Measurements from ENCODE around the gene SAP30L.

SAP30L gene

GRCh38 chr5:154445422-154446194, at the start of gene SAP30L:
Gene SAP30L, plus strand, starts transcription at chr5:154445997. Its CDS starts 608 bp downstream, at chr5:154446605.
- DNase-seq (ENCODE audit: insufficient read length, low spot score): peak; percentile 98
- peak; percentile 86 for FAIRE-seq

- no peak for FAIRE-seq
Measured at GRCh38 chr5:154396128-154396527, 49.7 kb upstream of the SAP30L start.

GRCh38 chr5:154397652-154398406, 48.0 kb upstream of the SAP30L start:
- FAIRE-seq: no peak
- no peak for DNase-seq (ENCODE audit: insufficient read length, low spot score)

More at GRCh38 chr5:154396128-154396527, 49.7 kb upstream of the SAP30L start:
- DNase-seq (ENCODE audit: insufficient read length, low spot score): no peak

- FAIRE-seq (no peak), DNase-seq (ENCODE audit: insufficient read length, low spot score) (no peak)
Measured at GRCh38 chr5:154400678-154401077, 45.1 kb upstream of the SAP30L start.

GRCh38 chr5:154401355-154401754, 44.4 kb upstream of the SAP30L start:
- no peak for FAIRE-seq
- DNase-seq (ENCODE audit: insufficient read length, low spot score): no peak

GRCh38 chr5:154401931-154402330, 43.9 kb upstream of the SAP30L start:
- FAIRE-seq: no peak
- DNase-seq (ENCODE audit: insufficient read length, low spot score): no peak

- DNase-seq (ENCODE audit: insufficient read length, low spot score): no peak
- FAIRE-seq: no peak
Measured at GRCh38 chr5:154402611-154403010, 43.2 kb upstream of the SAP30L start.

GRCh38 chr5:154403234-154403633, 42.6 kb upstream of the SAP30L start:
- FAIRE-seq: no peak

GRCh38 chr5:154403776-154404387, 41.9 kb upstream of the SAP30L start:
- DNase-seq (ENCODE audit: insufficient read length, low spot score) (no peak), FAIRE-seq (no peak)

More at GRCh38 chr5:154403234-154403633, 42.6 kb upstream of the SAP30L start:
- DNase-seq (ENCODE audit: insufficient read length, low spot score): no peak

GRCh38 chr5:154405078-154405792, 40.6 kb upstream of the SAP30L start:
- DNase-seq (ENCODE audit: insufficient read length, low spot score): peak; percentile 86
- FAIRE-seq: peak; percentile 81

GRCh38 chr5:154406231-154406630, 39.6 kb upstream of the SAP30L start:
- FAIRE-seq (no peak), DNase-seq (ENCODE audit: insufficient read length, low spot score) (no peak)

GRCh38 chr5:154406826-154407225, 39.0 kb upstream of the SAP30L start:
- DNase-seq (ENCODE audit: insufficient read length, low spot score) (no peak), FAIRE-seq (no peak)

GRCh38 chr5:154408811-154409210, 37.0 kb upstream of the SAP30L start:
- DNase-seq (ENCODE audit: insufficient read length, low spot score): no peak
- no peak for FAIRE-seq

- DNase-seq (ENCODE audit: insufficient read length, low spot score) (no peak), FAIRE-seq (no peak)
Measured at GRCh38 chr5:154409230-154409840, 36.5 kb upstream of the SAP30L start.

- FAIRE-seq: no peak
- DNase-seq (ENCODE audit: insufficient read length, low spot score): no peak
Measured at GRCh38 chr5:154410008-154410407, 35.8 kb upstream of the SAP30L start.

GRCh38 chr5:154410786-154411185, 35.0 kb upstream of the SAP30L start:
- DNase-seq (ENCODE audit: insufficient read length, low spot score): no peak
- FAIRE-seq: no peak

- no peak for FAIRE-seq
- DNase-seq (ENCODE audit: insufficient read length, low spot score): no peak
Measured at GRCh38 chr5:154411338-154411737, 34.5 kb upstream of the SAP30L start.

GRCh38 chr5:154412316-154412715, 33.5 kb upstream of the SAP30L start:
- DNase-seq (ENCODE audit: insufficient read length, low spot score): no peak
- no peak for FAIRE-seq

GRCh38 chr5:154412925-154413324, 32.9 kb upstream of the SAP30L start:
- FAIRE-seq: no peak
- DNase-seq (ENCODE audit: insufficient read length, low spot score): no peak

- no peak for FAIRE-seq
- no peak for DNase-seq (ENCODE audit: insufficient read length, low spot score)
Measured at GRCh38 chr5:154415114-154415513, 30.7 kb upstream of the SAP30L start.

Measured in GM19239 (cell line).